ENCODE data around the gene PTPRU.

Gene PTPRU

GRCh38 chr1:29343476-29343875 is 107.2 kb downstream of the PTPRU start:
- no peak for DNase-seq

GRCh38 chr1:29343908-29344307 is 107.6 kb downstream of the PTPRU start:
- no peak for DNase-seq

- no peak for DNase-seq
Measured at GRCh38 chr1:29344336-29344735, 108.0 kb downstream of the PTPRU start.

DNA sequence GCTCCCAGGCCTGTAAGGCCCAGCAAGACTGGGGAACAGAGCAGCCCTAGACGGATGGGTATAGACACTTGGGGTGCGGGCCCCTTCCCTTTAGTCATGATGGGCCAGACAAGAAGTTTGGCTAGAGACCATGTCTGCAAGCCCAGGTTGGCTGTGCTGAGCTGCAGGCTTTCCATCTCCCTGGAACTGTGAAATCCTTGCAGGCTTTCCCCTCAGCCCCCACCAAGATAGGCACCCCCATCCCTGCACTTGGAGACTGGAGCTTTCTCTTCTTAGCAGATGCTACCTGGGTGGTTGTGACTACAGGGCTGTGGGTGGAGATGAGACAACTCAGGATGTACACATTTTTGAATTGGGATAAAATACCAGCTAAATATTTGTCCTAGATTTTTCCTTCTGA is 110.3 kb downstream of the PTPRU start:
- no peak for DNase-seq

- no peak for DNase-seq
Measured at GRCh38 chr1:29349871-29350491, 113.7 kb downstream of the PTPRU start.

DNA sequence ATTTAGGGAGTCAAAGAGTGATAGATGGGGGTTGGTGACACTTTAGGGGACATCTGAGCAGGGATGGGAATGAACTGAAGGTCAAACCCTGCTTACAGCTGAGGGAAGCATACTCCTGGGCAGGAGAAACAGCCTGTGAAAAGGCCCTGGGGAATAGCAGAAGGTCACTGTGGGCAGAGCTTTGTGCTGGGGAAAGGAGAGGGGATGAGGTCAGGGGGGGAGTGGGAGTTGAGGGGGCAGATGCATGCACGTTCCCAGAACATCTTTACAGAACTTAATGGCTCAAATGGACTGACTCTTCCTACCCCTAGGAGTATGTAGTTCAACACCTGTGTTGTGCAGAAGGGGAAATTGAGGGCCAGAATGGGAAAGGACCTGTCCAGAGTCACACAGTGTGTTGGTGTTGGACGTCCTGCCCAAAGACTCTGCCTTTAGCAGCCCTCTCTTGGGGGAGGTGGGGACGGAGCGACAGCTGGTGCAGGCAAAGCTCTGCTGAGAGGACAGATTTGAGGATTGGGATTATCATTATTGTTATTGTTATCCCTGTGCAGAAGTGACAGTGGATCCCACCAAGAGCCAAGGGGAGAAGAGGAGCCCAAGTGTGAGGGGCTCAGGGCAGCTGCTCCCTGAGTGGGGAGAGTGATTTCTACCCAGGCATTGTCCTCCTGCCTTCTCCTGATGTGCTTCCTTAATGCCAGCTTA is 116.5 kb downstream of the PTPRU start:
- DNase-seq: no peak

DNA sequence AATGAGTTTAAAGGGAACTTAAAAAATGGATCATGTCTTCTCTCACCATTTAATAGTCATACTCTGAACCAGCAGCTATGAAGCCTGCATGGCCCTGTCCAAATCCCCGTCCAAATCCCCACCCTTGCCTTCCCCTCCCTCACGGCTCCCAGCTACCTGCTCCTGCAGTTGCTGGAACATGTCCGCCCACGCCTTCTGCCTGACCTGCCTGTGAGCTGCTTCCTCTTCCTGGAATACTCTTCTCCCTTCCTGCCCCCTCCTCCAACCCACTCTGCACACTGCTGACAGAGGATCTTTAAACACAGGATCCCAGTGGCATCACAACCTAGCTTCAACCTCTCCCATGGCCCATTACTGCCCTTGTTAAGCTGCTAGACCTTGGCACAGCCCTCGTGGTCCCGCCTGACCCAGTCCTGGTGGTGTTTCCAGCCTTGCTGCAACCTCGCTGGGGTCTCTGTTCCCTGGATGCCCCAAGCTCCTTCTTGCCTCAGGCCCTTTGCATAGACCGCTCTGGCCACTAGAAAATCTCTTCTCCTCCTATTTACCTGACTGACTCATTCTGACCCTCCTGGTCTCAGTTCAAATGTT is 118.3 kb downstream of the PTPRU start:
- no peak for DNase-seq

DNA sequence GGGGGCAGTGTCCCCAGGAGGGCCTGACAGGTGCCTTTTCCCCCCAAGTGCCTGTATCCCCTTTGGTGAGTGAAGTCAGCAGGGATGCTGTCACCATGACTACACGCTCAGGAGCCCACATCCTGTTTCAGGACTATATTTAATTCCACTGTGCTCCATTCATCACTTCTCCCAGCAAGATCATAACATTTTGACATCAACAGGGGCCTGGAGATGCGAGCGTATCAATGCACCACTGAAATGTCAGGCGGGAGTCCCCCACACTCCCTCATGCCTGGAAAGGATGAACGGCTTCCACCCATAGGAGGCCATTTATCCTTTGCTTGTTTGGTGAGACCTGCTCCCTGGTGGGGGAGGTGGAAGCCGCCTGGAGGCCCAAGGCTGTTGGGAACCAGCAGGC is 119.1 kb downstream of the PTPRU start:
- no peak for DNase-seq

DNA sequence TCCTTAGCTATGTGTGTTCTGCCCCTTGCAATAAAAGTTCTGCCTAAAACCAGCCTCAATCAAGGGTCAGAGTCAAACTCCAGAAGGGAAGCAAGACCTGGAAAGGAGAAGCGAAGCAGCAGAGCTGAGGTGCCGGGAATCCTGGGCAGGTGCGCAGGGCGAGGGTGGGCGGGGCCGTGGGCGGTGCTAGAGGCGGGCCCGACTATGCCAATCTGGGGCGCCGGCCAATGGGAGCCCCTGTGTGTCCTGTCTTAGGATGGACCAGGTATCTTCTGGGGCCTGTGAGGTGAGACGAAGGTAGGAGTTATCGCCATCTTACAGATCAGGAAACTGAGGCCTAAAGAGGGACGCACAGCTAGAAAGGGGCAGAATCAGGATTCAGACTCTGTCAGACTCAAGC is 120.3 kb downstream of the PTPRU start:
- no peak for DNase-seq

DNA sequence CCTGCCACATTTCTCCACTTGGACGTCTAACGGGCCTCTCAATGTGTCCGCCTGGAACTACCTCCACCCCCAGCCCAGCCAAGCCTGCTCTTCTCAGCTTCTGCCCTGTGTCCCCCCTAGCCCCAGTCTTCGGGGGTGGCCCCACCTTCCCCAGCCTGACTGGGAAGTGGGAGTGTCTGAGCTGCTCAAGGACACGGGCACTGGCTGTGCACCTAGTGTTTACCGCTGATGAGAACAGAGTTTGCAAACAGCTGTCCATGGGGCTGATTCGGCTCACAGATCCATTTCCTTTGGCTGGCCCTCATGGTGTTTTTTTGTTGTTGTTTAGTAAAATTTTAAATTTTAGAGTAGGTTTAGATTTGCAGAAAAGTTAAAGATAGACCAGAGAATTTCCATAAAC is 121.1 kb downstream of the PTPRU start:
- DNase-seq: no peak

- no peak for DNase-seq
Measured at GRCh38 chr1:29358183-29358582, 121.9 kb downstream of the PTPRU start.

GRCh38 chr1:29360768-29361167 is 124.4 kb downstream of the PTPRU start:
- DNase-seq: no peak

GRCh38 chr1:29361686-29362085 is 125.4 kb downstream of the PTPRU start:
- DNase-seq: no peak

GRCh38 chr1:29362116-29362515 is 125.8 kb downstream of the PTPRU start:
- no peak for DNase-seq

GRCh38 chr1:29362764-29363163 is 126.4 kb downstream of the PTPRU start:
- no peak for DNase-seq

- no peak for DNase-seq
Measured at GRCh38 chr1:29363536-29363935, 127.2 kb downstream of the PTPRU start.

GRCh38 chr1:29364101-29364678 is 127.9 kb downstream of the PTPRU start:
- no peak for DNase-seq

- no peak for DNase-seq
Measured at GRCh38 chr1:29365906-29366670, 129.8 kb downstream of the PTPRU start.

DNA sequence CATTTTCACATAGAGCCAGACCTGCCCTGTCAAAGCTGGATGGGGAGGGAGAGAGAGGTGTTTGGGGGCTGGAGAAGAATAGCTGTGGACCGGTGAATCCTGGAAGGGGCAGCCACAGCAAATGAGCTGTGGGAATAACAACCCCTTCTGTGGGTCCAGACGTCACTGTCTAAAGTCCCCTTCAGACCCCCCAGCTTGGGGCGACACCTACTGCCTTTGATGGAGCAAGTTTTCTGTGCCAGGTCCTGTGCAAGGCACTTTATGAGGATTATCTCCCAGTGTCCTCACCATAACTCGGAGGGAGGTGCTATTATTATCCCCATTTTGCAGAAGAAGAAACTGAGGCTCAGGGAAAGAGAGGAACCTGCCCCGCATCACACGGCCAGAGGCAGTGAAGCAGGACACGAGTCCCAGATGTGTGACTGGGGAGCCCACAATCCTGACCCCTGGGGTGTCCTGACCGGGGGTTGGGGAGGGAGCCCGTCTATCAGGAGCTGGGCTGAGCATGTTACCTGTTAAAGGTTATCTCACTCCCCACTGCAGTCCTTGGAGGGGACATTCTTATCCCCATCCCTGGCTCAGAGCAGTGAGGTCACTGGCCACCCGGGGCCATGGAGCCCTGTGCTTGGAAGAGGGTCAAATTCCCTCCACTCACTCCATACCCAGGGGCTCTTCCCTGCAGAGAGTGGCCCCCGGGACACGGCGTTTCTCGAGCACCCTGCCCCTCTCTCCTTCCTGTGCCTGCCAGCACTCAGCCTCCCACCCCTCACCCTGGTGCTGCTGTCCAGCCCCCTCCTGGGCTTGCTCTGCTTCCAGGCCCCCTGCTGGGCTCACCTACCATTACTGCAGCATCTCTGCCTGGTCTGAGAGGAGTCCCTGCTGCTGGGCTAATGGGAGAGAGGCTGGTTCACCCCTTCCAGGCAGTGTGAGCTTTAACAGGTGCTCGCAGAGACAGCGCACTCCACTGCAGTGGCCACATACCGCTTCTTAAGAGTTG is 132.9 kb downstream of the PTPRU start:
- DNase-seq: no peak

- DNase-seq: no peak
Measured at GRCh38 chr1:29370067-29370466, 133.7 kb downstream of the PTPRU start.

DNA sequence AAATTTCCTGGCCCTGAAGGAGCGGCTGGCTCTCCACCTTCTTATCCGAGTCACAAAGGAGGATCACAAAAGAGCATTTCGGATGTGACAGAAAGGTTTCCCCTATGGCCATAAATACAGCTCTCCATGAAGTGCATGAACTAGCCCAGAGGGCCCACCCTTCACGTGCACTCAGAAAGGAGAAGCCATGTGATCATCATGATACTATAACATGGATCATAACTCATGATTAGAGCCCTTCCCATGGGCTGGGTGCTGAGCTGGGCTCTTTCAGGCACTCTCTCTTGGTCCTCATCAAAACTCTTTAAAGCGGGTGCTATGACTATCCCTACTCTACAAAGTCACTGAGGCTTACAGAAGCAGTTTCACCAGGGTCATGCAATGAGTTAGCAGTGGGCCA is 135.0 kb downstream of the PTPRU start:
- no peak for DNase-seq

DNA sequence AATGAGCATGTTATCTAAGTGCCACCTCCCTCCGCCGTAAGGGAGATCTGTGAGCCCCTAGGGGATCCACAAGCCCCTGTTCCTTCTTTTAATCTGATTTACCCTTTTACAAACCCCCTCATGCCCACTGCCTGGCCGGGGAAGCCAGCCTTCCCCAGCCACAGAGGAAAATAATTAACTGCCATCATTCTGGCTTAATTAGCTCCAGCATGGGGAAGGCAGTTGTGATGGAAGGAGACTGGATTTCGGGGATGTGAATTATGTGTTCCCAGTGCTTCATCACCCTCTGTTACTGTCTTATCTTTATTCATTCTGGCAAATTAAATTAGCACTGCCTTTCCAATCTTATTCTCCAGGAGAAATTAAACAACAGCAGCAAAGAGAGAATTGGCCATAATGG is 135.8 kb downstream of the PTPRU start:
- no peak for DNase-seq

Data from NCI-H1105 (cell line).